CD4-positive, alpha-beta memory T cell (primary cell): ENCODE measurements around the gene CNTN4. TPM values are rescaled to one million over a fixed set of nuclear protein-coding genes. Genes with fewer than 3 reads are reported as not detected.

Experiments used
- CTCF ChIA-PET: fragments of 350-600 bp; sonication (Branson Sonifier 250); formaldehyde crosslinking; loops from one replicate; lab custom pipeline; 2021; ENCODE audit warnings: inconsistent platforms; ENCODE audit not compliant: partially characterized antibody; lab: Charles Lee
- POLR2A ChIA-PET: fragments of 350-600 bp; sonication (Branson Sonifier 250); formaldehyde crosslinking; loops from one replicate; lab custom pipeline; 2021; ENCODE audit not compliant: partially characterized antibody; lab: Charles Lee
- DNase-seq, 5 donors: peaks; one replicate each; pipeline versions ENCODE4 v3.0.0 to v3.0.0-alpha.2; 2020 to 2022; ENCODE audit warnings: mixed read lengths in 1 of 5
- H3K27ac ChIP-seq: one replicate; pipeline ENCODE4 v1.7.0; 2013; ENCODE audit warnings: low read depth, low read length
- H3K27me3 ChIP-seq: 2 replicates; pipeline ENCODE4 v1.7.0; 2013; ENCODE audit warnings: mild to moderate bottlenecking, low read length, moderate library complexity; ENCODE audit not compliant: insufficient read depth
- H3K36me3 ChIP-seq: 2 replicates; pipeline ENCODE4 v1.7.0; 2013; ENCODE audit warnings: mild to moderate bottlenecking, low read length, moderate library complexity; ENCODE audit not compliant: insufficient read depth
- H3K4me1 ChIP-seq: 2 replicates; pipeline ENCODE4 v1.7.0; 2013; ENCODE audit warnings: mild to moderate bottlenecking, low read length, moderate library complexity; ENCODE audit not compliant: insufficient read depth
- H3K4me3 ChIP-seq, 2 donors: one replicate each; pipeline ENCODE4 v1.7.0; 2013; ENCODE audit warnings: low read length in 2 of 2, mild to moderate bottlenecking in 1 of 2
- H3K9me3 ChIP-seq, 2 donors: one replicate each; pipeline ENCODE4 v1.7.0; 2013; ENCODE audit warnings: low read length in 2 of 2, control low read depth in 1 of 2; ENCODE audit not compliant: control insufficient read depth in 1 of 2
- H3K27ac Mint-ChIP-seq, 7 donors: one replicate each; pipeline ENCODE4 v1.8.0; 2020 to 2021; ENCODE audit warnings: mixed read lengths in 7 of 7, mild to moderate bottlenecking in 6 of 7, inconsistent platforms in 3 of 7, moderate library complexity in 3 of 7
- H3K27me3 Mint-ChIP-seq, 2 donors: one replicate each; pipeline ENCODE4 v1.8.0; 2020 to 2021; ENCODE audit warnings: mixed read lengths in 2 of 2
- H3K36me3 Mint-ChIP-seq, 2 donors: one replicate each; pipeline ENCODE4 v1.8.0; 2020 to 2021; ENCODE audit warnings: mixed read lengths in 2 of 2, inconsistent platforms in 1 of 2, mild to moderate bottlenecking in 1 of 2
- H3K4me1 Mint-ChIP-seq, 4 donors: one replicate each; pipeline ENCODE4 v1.8.0; 2020 to 2021; ENCODE audit warnings: mixed read lengths in 4 of 4, mild to moderate bottlenecking in 1 of 4
- H3K4me3 Mint-ChIP-seq, 8 donors: one replicate each; pipeline ENCODE4 v1.8.0; 2020 to 2021; ENCODE audit warnings: mixed read lengths in 8 of 8, mild to moderate bottlenecking in 7 of 8, moderate library complexity in 6 of 8, inconsistent platforms in 3 of 8
- H3K9me3 Mint-ChIP-seq, 8 donors: one replicate each; pipeline ENCODE4 v1.8.0; 2020 to 2021; ENCODE audit warnings: mixed read lengths in 8 of 8, mild to moderate bottlenecking in 5 of 8, inconsistent platforms in 3 of 8, moderate library complexity in 1 of 8
- intact Hi-C: fragments of 100-400 bp; cut with micrococcal nuclease; formaldehyde crosslinking; loops from one replicate; pipeline ENCODE4 v1.15.1; 2023
- polyA plus RNA-seq, 2 donors: library from polyadenylated mRNA; unstranded; fragments of 300-500 nt; fragmentation: Illumina TruSeq; gene quantifications; one replicate each; pipeline ENCODE4 v1.2.3, GENCODE V29; 2021
- total RNA-seq, 2 experiments: library from RNA; stranded (reverse); gene quantifications; one replicate each; pipeline ENCODE4 v1.2.3, GENCODE V29; 2021

Gene CNTN4
- total and polyA plus RNA-seq, 4 experiments from 2014 or later = not detected

DNA sequence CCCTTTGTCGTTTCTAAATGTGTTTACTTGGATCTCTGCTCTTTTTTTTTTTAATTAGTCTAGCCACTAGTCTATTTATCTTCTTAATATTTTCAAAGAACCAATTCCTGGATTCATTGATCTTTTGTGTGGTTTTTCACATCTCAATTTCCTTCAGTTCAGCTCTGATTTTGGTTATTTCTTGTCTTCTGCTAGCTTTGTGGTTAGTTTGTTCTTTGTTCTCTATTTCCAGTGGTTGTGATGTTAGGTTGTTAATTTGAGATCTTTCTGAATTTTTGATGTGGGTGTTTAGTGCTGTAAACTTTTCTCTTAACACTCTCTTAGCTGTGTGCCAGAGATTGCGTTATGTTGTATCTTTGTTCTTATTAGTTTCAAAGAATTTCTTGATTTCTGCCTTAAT is 446.1 kb downstream of the CNTN4 start:
- no peaks in the 10 kb centered on the region for H3K36me3 ChIP-seq
- H3K4me3 ChIP-seq = no peak overlapping the region
- DNase-seq = no peak
- Mint-ChIP-seq H3K36me3 (no peaks in the 10 kb centered on the region), H3K9me3 (peaks cover 0 to 8% (median 3%) of the 10 kb centered on the region in 8 donors), H3K27me3 (peaks cover 2 to 4% of the 10 kb centered on the region in 2 donors), H3K4me1 (peaks cover 0 to 2% (median 0%) of the 10 kb centered on the region in 4 donors), H3K27ac (no peak overlapping the region), H3K4me3 (no peak overlapping the region)
- H3K27me3 ChIP-seq = no peaks in the 10 kb centered on the region
- H3K9me3 ChIP-seq = no peaks in the 10 kb centered on the region
- ChIA-PET CTCF (interaction anchor here (0.7 to 1.4 kb wide), 2 partner anchors 10 to 190 kb away, joined by 3 to 5 read pairs; no protein-coding TSS in a partner anchor), POLR2A (no interaction called here)
- no peak overlapping the region for H3K27ac ChIP-seq
- H3K4me1 ChIP-seq = no peaks in the 10 kb centered on the region
- intact Hi-C loops = no loop called here

DNA sequence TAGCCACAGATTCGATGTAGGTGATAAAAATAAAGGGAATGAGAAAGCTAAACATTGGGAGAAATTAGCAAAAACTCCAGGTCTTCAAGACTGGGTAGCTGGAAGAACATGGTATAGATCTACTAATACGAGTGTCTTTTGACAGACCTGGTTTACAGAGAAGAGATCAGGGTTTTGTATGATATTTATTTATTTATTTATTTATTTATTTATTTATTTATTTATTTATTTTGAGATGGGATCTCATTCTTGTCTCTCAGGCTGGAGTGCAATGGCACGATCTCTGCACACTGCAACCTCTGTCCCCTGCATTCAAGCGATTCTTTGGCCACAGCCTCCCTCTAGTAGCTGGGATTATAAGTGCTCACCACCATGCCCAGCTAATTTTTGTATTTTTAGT is 448.4 kb downstream of the CNTN4 start:
- Histone ChIP-seq H3K4me3 (no peak overlapping the region), H3K27ac (no peak overlapping the region), H3K27me3 (no peaks in the 10 kb centered on the region), H3K36me3 (no peaks in the 10 kb centered on the region), H3K9me3 (no peaks in the 10 kb centered on the region), H3K4me1 (no peaks in the 10 kb centered on the region)
- ChIA-PET CTCF (no interaction called here), POLR2A (no interaction called here)
- no peak for DNase-seq
- Mint-ChIP-seq H3K36me3 (no peaks in the 10 kb centered on the region), H3K9me3 (peaks cover 0 to 13% (median 4%) of the 10 kb centered on the region in 8 donors), H3K27ac (no peak overlapping the region), H3K27me3 (peaks cover 0 to 2% of the 10 kb centered on the region in 2 donors), H3K4me3 (no peak overlapping the region), H3K4me1 (peaks cover 0 to 2% (median 0%) of the 10 kb centered on the region in 4 donors)
- intact Hi-C loops = no loop called here

DNA sequence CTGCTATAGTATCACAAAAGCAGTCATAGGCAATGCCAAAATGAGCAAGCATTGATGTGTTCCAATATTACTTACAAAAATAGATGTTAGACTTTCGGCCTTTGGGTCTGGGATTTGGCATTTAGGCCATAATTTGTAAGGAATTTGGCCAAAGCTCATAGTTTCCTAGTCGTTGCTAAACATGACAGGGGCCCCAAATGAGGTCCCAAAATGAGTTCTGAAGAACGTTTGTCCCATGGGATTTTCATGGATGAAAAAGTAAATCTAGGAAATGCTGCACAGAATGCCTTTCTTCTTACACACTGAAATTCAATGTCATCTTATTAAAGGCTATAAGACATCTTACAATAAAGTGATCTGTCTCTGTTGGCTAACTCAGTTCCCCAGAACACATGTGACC is 456.0 kb downstream of the CNTN4 start:
- CTCF ChIA-PET = interaction anchor here (1.8 kb wide), 1 partner anchor 11 kb away, joined by 5 read pairs; no protein-coding TSS in a partner anchor
- intact Hi-C loops = no loop called here
- Mint-ChIP-seq H3K27ac (no peak overlapping the region), H3K9me3 (peaks cover 0 to 7% (median 1%) of the 10 kb centered on the region in 8 donors), H3K36me3 (no peaks in the 10 kb centered on the region), H3K27me3 (no peaks in the 10 kb centered on the region), H3K4me3 (no peak overlapping the region), H3K4me1 (no peaks in the 10 kb centered on the region)
- H3K4me1 ChIP-seq = no peaks in the 10 kb centered on the region
- DNase-seq = no peak
- H3K36me3 ChIP-seq = no peaks in the 10 kb centered on the region
- H3K4me3 ChIP-seq = no peak overlapping the region
- H3K9me3 ChIP-seq = no peaks in the 10 kb centered on the region
- no peak overlapping the region for H3K27ac ChIP-seq
- POLR2A ChIA-PET = no interaction called here
- H3K27me3 ChIP-seq = no peaks in the 10 kb centered on the region

DNA sequence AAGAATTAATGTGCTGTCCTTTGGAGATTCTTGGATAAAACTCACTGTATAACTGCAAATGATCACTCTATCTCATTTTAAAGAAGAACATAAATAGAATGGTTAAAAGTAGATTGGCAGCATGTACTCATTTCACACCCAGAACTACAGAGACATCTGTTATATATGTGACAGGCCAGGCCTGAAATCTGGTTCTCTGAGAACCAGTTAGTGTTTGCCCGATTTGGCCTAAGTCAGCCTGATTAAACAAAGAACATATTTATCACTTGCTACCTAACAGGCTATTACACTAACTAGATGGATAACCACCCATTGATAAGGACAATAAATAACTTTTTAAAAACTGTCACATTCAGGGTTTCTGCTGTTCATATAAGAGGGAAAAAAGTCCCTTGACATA is 460.1 kb downstream of the CNTN4 start:
- CTCF ChIA-PET = no interaction called here
- H3K27ac Mint-ChIP-seq = no peak overlapping the region

DNA sequence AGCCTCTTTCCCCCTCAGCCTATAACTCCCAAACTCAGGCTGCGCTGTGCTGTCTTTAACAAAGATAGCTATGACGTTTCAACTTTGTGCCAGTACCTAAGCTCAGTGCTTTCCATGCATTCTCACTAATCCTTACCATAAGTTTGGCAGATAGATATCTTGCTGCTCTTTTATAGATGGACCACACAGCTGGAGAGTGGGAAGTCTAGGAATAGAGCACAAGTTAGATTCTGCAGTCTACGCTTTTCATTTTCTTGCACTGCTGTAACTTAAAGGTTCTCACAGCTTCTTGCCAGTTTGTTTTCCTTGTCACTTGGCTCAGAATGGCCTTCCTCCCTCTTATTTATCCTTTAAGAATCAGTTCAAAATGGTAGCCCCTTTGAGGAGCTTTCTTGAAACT is 468.8 kb downstream of the CNTN4 start:
- H3K27me3 ChIP-seq = no peaks in the 10 kb centered on the region
- no peaks in the 10 kb centered on the region for H3K36me3 Mint-ChIP-seq
- no peak overlapping the region for H3K4me3 Mint-ChIP-seq
- no peak overlapping the region for H3K4me3 ChIP-seq
- no peaks in the 10 kb centered on the region for H3K9me3 ChIP-seq
- H3K4me1 ChIP-seq = no peaks in the 10 kb centered on the region
- no peaks in the 10 kb centered on the region for H3K9me3 Mint-ChIP-seq
- no peaks in the 10 kb centered on the region for H3K4me1 Mint-ChIP-seq
- ChIA-PET CTCF (no interaction called here), POLR2A (no interaction called here)
- no peak overlapping the region for H3K27ac Mint-ChIP-seq
- no peak for DNase-seq
- no peaks in the 10 kb centered on the region for H3K36me3 ChIP-seq
- H3K27ac ChIP-seq = no peak overlapping the region
- intact Hi-C loops = no loop called here
- H3K27me3 Mint-ChIP-seq = peaks cover 1 to 2% of the 10 kb centered on the region in 2 donors

More for the DNA sequence above, 460.1 kb downstream of the CNTN4 start:
- H3K4me3 ChIP-seq = no peak overlapping the region
- Mint-ChIP-seq H3K4me1 (no peaks in the 10 kb centered on the region), H3K36me3 (no peaks in the 10 kb centered on the region), H3K4me3 (no peak overlapping the region), H3K27me3 (peaks cover 0 to 1% of the 10 kb centered on the region in 2 donors), H3K9me3 (no peaks in the 10 kb centered on the region)
- no peaks in the 10 kb centered on the region for H3K36me3 ChIP-seq
- no peaks in the 10 kb centered on the region for H3K27me3 ChIP-seq
- intact Hi-C loops = no loop called here
- H3K27ac ChIP-seq = no peak overlapping the region
- DNase-seq = no peak
- H3K9me3 ChIP-seq = no peaks in the 10 kb centered on the region
- POLR2A ChIA-PET = no interaction called here
- H3K4me1 ChIP-seq = no peaks in the 10 kb centered on the region

DNA sequence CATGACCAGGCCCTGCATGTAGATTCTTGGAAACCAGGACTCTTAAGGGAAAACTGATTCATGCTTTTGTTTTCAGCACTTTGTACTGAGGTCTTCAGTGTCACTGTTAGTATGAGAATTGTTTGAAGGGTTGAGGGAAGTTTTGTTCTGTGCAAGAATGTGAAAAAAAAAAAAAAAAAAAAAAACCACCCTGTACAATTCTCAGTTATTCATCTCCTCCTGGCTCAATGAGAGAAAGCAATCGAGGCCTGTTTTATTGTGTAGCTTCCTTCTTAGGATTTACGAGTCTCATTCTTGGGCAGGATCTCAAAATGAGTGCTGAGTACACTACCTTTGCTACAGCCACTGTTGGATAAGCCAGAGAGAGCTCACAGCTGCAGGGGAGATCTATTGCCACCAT is 469.5 kb downstream of the CNTN4 start:
- Histone ChIP-seq H3K4me3 (no peak overlapping the region), H3K27me3 (no peaks in the 10 kb centered on the region), H3K36me3 (no peaks in the 10 kb centered on the region), H3K4me1 (no peaks in the 10 kb centered on the region), H3K9me3 (no peaks in the 10 kb centered on the region), H3K27ac (no peak overlapping the region)
- DNase-seq = no peak
- intact Hi-C loops = no loop called here
- Mint-ChIP-seq H3K4me3 (no peak overlapping the region), H3K4me1 (no peaks in the 10 kb centered on the region), H3K36me3 (no peaks in the 10 kb centered on the region), H3K27me3 (peaks cover 1 to 2% of the 10 kb centered on the region in 2 donors), H3K27ac (no peak overlapping the region), H3K9me3 (no peaks in the 10 kb centered on the region)
- ChIA-PET CTCF (no interaction called here), POLR2A (no interaction called here)

DNA sequence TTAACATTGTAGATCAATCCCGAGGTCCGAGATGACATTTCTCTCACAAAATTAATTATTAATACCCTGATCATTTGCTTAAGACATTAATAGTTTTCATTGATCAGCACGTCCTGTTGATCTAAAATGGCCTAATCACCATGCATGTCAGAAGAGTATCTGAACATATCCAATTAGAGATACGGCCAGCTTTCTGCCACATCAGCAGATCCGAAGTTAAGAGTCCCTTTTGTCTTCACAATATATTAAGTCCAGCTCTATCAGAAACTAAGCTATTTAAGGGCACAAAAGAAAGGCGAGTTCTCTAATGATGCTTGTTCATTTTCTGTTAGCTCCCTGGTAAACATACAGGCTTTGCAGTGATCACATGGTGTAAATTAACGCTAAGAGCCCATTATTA is 470.3 kb downstream of the CNTN4 start:
- Mint-ChIP-seq H3K4me3 (no peak overlapping the region), H3K27ac (no peak overlapping the region), H3K9me3 (peaks cover 0 to 2% (median 0%) of the 10 kb centered on the region in 8 donors), H3K4me1 (no peaks in the 10 kb centered on the region), H3K27me3 (peaks cover 1 to 2% of the 10 kb centered on the region in 2 donors), H3K36me3 (no peaks in the 10 kb centered on the region)
- no peak overlapping the region for H3K4me3 ChIP-seq
- H3K9me3 ChIP-seq = no peaks in the 10 kb centered on the region
- H3K36me3 ChIP-seq = no peaks in the 10 kb centered on the region
- H3K4me1 ChIP-seq = no peaks in the 10 kb centered on the region
- ChIA-PET CTCF (no interaction called here), POLR2A (no interaction called here)
- intact Hi-C loops = no loop called here
- DNase-seq = no peak
- H3K27ac ChIP-seq = no peak overlapping the region
- no peaks in the 10 kb centered on the region for H3K27me3 ChIP-seq

DNA sequence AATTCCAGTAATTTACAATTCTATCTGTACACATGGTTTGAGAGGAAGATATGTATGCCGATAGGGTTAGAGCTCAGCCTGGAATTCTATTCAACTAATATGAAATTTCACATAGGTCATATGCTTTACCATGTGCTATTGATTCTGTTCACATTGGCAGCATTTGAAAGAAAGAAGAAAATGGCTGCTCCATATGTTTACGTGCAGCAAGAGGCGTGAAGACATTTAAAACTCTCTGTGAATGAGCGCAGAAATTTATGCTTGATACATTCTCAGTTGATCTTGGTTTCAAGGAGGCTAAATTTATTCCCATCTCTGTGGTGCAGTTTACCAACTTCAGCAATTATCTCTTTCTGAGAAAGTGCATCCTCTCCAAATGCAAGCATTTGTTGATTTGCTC is 478.9 kb downstream of the CNTN4 start:
- no peaks in the 10 kb centered on the region for H3K4me1 ChIP-seq
- CTCF ChIA-PET = no interaction called here
- Mint-ChIP-seq H3K36me3 (no peaks in the 10 kb centered on the region), H3K4me3 (no peak overlapping the region), H3K27me3 (peaks cover 2 to 3% of the 10 kb centered on the region in 2 donors), H3K9me3 (peaks cover 0 to 2% (median 0%) of the 10 kb centered on the region in 8 donors), H3K27ac (no peak overlapping the region), H3K4me1 (no peaks in the 10 kb centered on the region)
- no peaks in the 10 kb centered on the region for H3K36me3 ChIP-seq
- no peak for DNase-seq
- H3K27ac ChIP-seq = no peak overlapping the region
- POLR2A ChIA-PET = no interaction called here
- no peaks in the 10 kb centered on the region for H3K9me3 ChIP-seq
- no peak overlapping the region for H3K4me3 ChIP-seq
- intact Hi-C loops = no loop called here
- H3K27me3 ChIP-seq = no peaks in the 10 kb centered on the region
